Inflammatory macrophage (primary cell): Measurements from ENCODE around the gene SEMA3B.
"Not testable (repeated sequence)": the region's sequence is repeated elsewhere in the genome, so short reads cannot be mapped to it uniquely, and the experiment has no call there.

Experiments
- DNase-seq, 2 donors: peaks; one replicate each; pipeline ENCODE4 v3.0.0-alpha.2; 2020 to 2022

The SEMA3B gene

GRCh38 chr3:50237754-50238548 lies 31.0 kb upstream of the SEMA3B start:
- peak; percentile 93 to 95 for DNase-seq

- peak; percentile 70 to 72 for DNase-seq
Measured at GRCh38 chr3:50238549-50239026, 30.4 kb upstream of the SEMA3B start.

GRCh38 chr3:50239649-50240048 lies 29.3 kb upstream of the SEMA3B start:
- DNase-seq: no peak

- no peak for DNase-seq
Measured at GRCh38 chr3:50241163-50241562, 27.8 kb upstream of the SEMA3B start.

GRCh38 chr3:50241713-50242380 lies 27.1 kb upstream of the SEMA3B start:
- peak in 1 of 2 donors; percentile 33 for DNase-seq

- no peak for DNase-seq
Measured at GRCh38 chr3:50242381-50242770, 26.6 kb upstream of the SEMA3B start.

GRCh38 chr3:50242851-50243542 lies 25.9 kb upstream of the SEMA3B start:
- DNase-seq: peak; percentile 93 to 94

GRCh38 chr3:50243543-50243895 lies 25.4 kb upstream of the SEMA3B start:
- no peak for DNase-seq

- DNase-seq: not testable (repeated sequence)
Measured at GRCh38 chr3:50244813-50245212, 24.1 kb upstream of the SEMA3B start.

- DNase-seq: no peak
Measured at GRCh38 chr3:50245251-50245745, 23.6 kb upstream of the SEMA3B start.

GRCh38 chr3:50245831-50246516 lies 23.0 kb upstream of the SEMA3B start:
- peak; percentile 89 to 90 for DNase-seq

- peak; percentile 75 to 90 for DNase-seq
Measured at GRCh38 chr3:50246517-50246954, 22.4 kb upstream of the SEMA3B start.

GRCh38 chr3:50248387-50248786 lies 20.6 kb upstream of the SEMA3B start:
- DNase-seq: no peak

GRCh38 chr3:50249457-50249856 lies 19.5 kb upstream of the SEMA3B start:
- no peak for DNase-seq

- DNase-seq: no peak
Measured at GRCh38 chr3:50250514-50250913, 18.4 kb upstream of the SEMA3B start.

- peak in 1 of 2 donors; percentile 58 for DNase-seq
Measured at GRCh38 chr3:50251220-50251619, 17.7 kb upstream of the SEMA3B start.

GRCh38 chr3:50254577-50255250 lies 14.2 kb upstream of the SEMA3B start:
- peak; percentile 84 to 89 for DNase-seq

- DNase-seq: no peak
Measured at GRCh38 chr3:50255251-50255615, 13.7 kb upstream of the SEMA3B start.

- peak in 1 of 2 donors; percentile 38 for DNase-seq
Measured at GRCh38 chr3:50256978-50257890, 11.7 kb upstream of the SEMA3B start.

- no peak for DNase-seq
Measured at GRCh38 chr3:50258029-50258680, 10.8 kb upstream of the SEMA3B start.
